Tibial nerve (tissue), 4 donors: Measurements from ENCODE around the gene ZDHHC23. TPM values are rescaled to one million over a fixed set of nuclear protein-coding genes. Genes with fewer than 3 reads are reported as not detected.

Experiments
- DNase-seq, 2 donors: peaks; one replicate each; pipeline ENCODE4 v3.0.0-alpha.2; 2019; ENCODE audit warnings: low spot score in 2 of 2
- H3K27ac ChIP-seq, 4 donors: fragments of 200-600 bp; sonication (generic) in 3 of 4; one replicate each; pipeline ENCODE4 v1.5.1; 2017 to 2019; ENCODE audit warnings: mild to moderate bottlenecking in 1 of 4
- H3K27me3 ChIP-seq, 2 donors: fragments of 200-600 bp; sonication (generic) in 1 of 2; one replicate each; pipeline versions ENCODE4 v1.5.1 to v1.6.0; 2017 to 2019
- H3K36me3 ChIP-seq, 3 donors: fragments of 200-600 bp; sonication (generic); one replicate each; pipeline ENCODE4 v1.5.1; 2018 to 2019
- H3K4me1 ChIP-seq, 4 donors: fragments of 200-600 bp; sonication (generic) in 3 of 4; one replicate each; pipeline ENCODE4 v1.5.1; 2017 to 2019
- H3K4me3 ChIP-seq, 4 donors: fragments of 200-600 bp; sonication (generic) in 3 of 4; one replicate each; pipeline ENCODE4 v1.5.1; 2017 to 2019; ENCODE audit warnings: mild to moderate bottlenecking in 1 of 4, moderate library complexity in 1 of 4
- H3K9me3 ChIP-seq, 4 donors: fragments of 200-600 bp; sonication (generic) in 3 of 4; one replicate each; pipeline ENCODE4 v1.5.1; 2017 to 2019
- CTCF ChIP-seq, 5 experiments: fragments of 200-600 bp in 3 of 5; fragments of 450-650 bp in 2 of 5; sonication (generic) in 3 of 5; IDR thresholded peaks; one replicate each; pipeline ENCODE4 v1.5.1; 2016 to 2019; ENCODE audit warnings: antibody characterized with exemption in 5 of 5, mild to moderate bottlenecking in 3 of 5, moderate library complexity in 2 of 5
- EP300 ChIP-seq, 2 donors: sonication (generic); formaldehyde crosslinking; IDR thresholded peaks; one replicate each; pipeline ENCODE4 v1.6.1; 2017; ENCODE audit warnings: antibody characterized with exemption in 2 of 2, mild to moderate bottlenecking in 1 of 2
- POLR2A ChIP-seq, 2 donors: fragments of 450-650 bp; IDR thresholded peaks; one replicate each; pipeline ENCODE4 v1.6.1; 2017; ENCODE audit warnings: antibody characterized with exemption in 2 of 2, mild to moderate bottlenecking in 2 of 2, moderate library complexity in 2 of 2
- WGBS, 2 donors: methylation state at CpG; one replicate each; pipeline ENCODE4 v1.1.5; 2018; 5-methylcytosine and 5-hydroxymethylcytosine counted together
- total RNA-seq, 4 donors: library from RNA; depleted of rRNA; stranded (reverse); fragments of >200 nt; gene quantifications; one replicate each; pipeline ENCODE4 v1.1.0, GENCODE V29; 2016

ZDHHC23 gene
- total RNA-seq, 4 donors from 2014 or later: 2.3 to 4.5 (median 3.2) TPM

- Histone ChIP-seq H3K27ac (no peak overlapping the region), H3K27me3 (no peaks in the 10 kb centered on the region), H3K36me3 (peaks cover 0 to 63% (median 0%) of the 10 kb centered on the region in 3 donors), H3K9me3 (peaks cover 0 to 4% (median 0%) of the 10 kb centered on the region in 4 donors), H3K4me1 (no peaks in the 10 kb centered on the region), H3K4me3 (no peak overlapping the region)
- 34 to 42% methylated on average over 4 of the region's 4 CpGs for WGBS, 2 donors
- DNase-seq: no peak
- TF ChIP-seq EP300 (IDR thresholded peaks at IDR 0.05): no peak
- TF ChIP-seq POLR2A (IDR thresholded peaks at IDR 0.05): no peak
- no peak for TF ChIP-seq CTCF (IDR thresholded peaks at IDR 0.05)
These were observed 37.7 kb downstream of the ZDHHC23 start for GRCh38 chr3:113985541-113985940.

DNA sequence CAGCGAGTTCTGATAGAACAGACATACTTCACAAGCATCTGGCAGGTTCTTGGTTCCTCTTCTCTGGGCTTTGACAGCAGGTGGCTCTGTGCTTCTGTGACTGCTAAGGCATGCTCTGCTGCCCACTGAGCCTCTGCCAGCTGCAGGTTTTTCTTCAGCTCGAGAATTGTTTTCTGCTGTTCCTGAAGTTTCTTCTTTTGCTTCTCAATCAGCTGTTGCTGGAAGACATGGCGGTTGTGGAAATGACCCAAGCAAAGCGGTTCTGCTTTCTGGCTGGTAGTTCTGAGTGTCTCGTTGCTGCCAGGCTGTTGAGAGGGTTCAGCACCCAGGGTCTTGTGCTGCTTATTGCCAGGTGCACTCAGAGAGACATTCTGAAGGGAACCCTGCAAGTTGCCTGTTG lies 57.7 kb downstream of the ZDHHC23 start:
- 94 to 98% methylated on average over 5 of the region's 5 CpGs for WGBS, 2 donors
- Histone ChIP-seq H3K27me3 (no peaks in the 10 kb centered on the region), H3K36me3 (peaks cover 0 to 58% (median 2%) of the 10 kb centered on the region in 3 donors), H3K4me1 (no peaks in the 10 kb centered on the region), H3K4me3 (no peak overlapping the region), H3K9me3 (no peaks in the 10 kb centered on the region), H3K27ac (no peak overlapping the region)
- TF ChIP-seq CTCF (IDR thresholded peaks at IDR 0.05): no peak
- no peak for TF ChIP-seq EP300 (IDR thresholded peaks at IDR 0.05)
- TF ChIP-seq POLR2A (IDR thresholded peaks at IDR 0.05): no peak
- DNase-seq: no peak

GRCh38 chr3:114011059-114011797 lies 63.4 kb downstream of the ZDHHC23 start:
- no peak overlapping the region for H3K4me3 ChIP-seq
- no peak for DNase-seq
- H3K4me1 ChIP-seq: no peaks in the 10 kb centered on the region
- TF ChIP-seq POLR2A (IDR thresholded peaks at IDR 0.05): no peak
- TF ChIP-seq CTCF (IDR thresholded peaks at IDR 0.05): no peak
- TF ChIP-seq EP300 (IDR thresholded peaks at IDR 0.05): no peak
- H3K9me3 ChIP-seq: no peaks in the 10 kb centered on the region
- H3K27me3 ChIP-seq: no peaks in the 10 kb centered on the region
- H3K36me3 ChIP-seq: peaks cover 0 to 36% (median 2%) of the 10 kb centered on the region in 3 donors
- no peak overlapping the region for H3K27ac ChIP-seq
- 84 to 88% methylated on average over 2 of the region's 2 CpGs for WGBS, 2 donors

Other genes with a start within 250 kb of the ZDHHC23 start
- 100 to 1,000 TPM in 1 of 4 donors, 10 to 100 TPM in 3; 80.7 to 101 (median 89.0) TPM for gene NAA50, start 201.8 kb upstream of the ZDHHC23 start, total RNA-seq
- 10 to 100 TPM; 28.8 to 38.1 (median 34.2) TPM for gene ATP6V1A, start 201.0 kb upstream of the ZDHHC23 start, total RNA-seq
- 10 to 100 TPM in 1 of 4 donors, 1 to 10 TPM in 2, under 1 TPM in 1; 0.63 to 12.6 (median 1.2) TPM for gene GRAMD1C, start 109.2 kb upstream of the ZDHHC23 start, total RNA-seq
- 10 to 100 TPM in 2 of 4 donors, 1 to 10 TPM in 2; 7.5 to 13.5 (median 10.8) TPM for gene CCDC191, start 108.5 kb downstream of the ZDHHC23 start, total RNA-seq
- gene QTRT2, start 108.7 kb downstream of the ZDHHC23 start, total RNA-seq: 10 to 100 TPM; 10.1 to 32.2 (median 18.6) TPM
- not detected for gene DRD3, start 231.0 kb downstream of the ZDHHC23 start, total RNA-seq